Psoas muscle (tissue), 8 donors: ENCODE measurements around the gene RNASEH2B. TPM values are rescaled to one million over a fixed set of nuclear protein-coding genes. Genes with fewer than 3 reads are reported as not detected.

ENCODE experiments used
- ATAC-seq, 4 donors: fragments of 200-7000 bp; cut with Tn5 transposase; one replicate each; pipeline ENCODE4 v1.9.1; 2020; ENCODE audit warnings: moderate library complexity in 3 of 4, mild to moderate bottlenecking in 2 of 4
- DNase-seq, 2 donors: peaks; one replicate each; pipeline ENCODE4 v3.0.0-alpha.2; 2020
- H3K27ac ChIP-seq: fragments of 200-600 bp; one replicate; pipeline ENCODE4 v1.8.0; 2022
- H3K27me3 ChIP-seq, 3 donors: fragments of 200-600 bp in 1 of 3; one replicate each; pipeline versions ENCODE4 v1.6.1 to v1.8.0; 2013 to 2022; ENCODE audit warnings: low read length in 2 of 3, mild to moderate bottlenecking in 2 of 3, moderate library complexity in 1 of 3; ENCODE audit not compliant: insufficient read depth in 3 of 3
- H3K36me3 ChIP-seq, 2 donors: fragments of 200-600 bp in 1 of 2; one replicate each; pipeline versions ENCODE4 v1.6.1 to v1.8.0; 2013 to 2022; ENCODE audit warnings: low read depth in 1 of 2, mild to moderate bottlenecking in 1 of 2, moderate library complexity in 1 of 2; ENCODE audit not compliant: insufficient read depth in 1 of 2
- H3K4me1 ChIP-seq: fragments of 200-600 bp; one replicate; pipeline ENCODE4 v1.8.0; 2022
- H3K4me3 ChIP-seq: fragments of 200-600 bp; one replicate; pipeline ENCODE4 v1.8.0; 2022; ENCODE audit warnings: mild to moderate bottlenecking
- H3K9me3 ChIP-seq: fragments of 200-600 bp; one replicate; pipeline ENCODE4 v1.8.0; 2022
- WGBS, 3 donors: extraction: QIAGEN DNeasy Blood & Tissue Kit; methylation state at CpG; one replicate each; pipeline versions ENCODE4 v1.1.6 to v1.1.7; 2013; 5-methylcytosine and 5-hydroxymethylcytosine counted together
- intact Hi-C, 2 donors: fragments of 100-400 bp; cut with DNase I; formaldehyde crosslinking; loops; one replicate each; pipeline versions ENCODE4 v1.11.0 to v1.14.2; 2022
- long read RNA-seq, 2 donors: library from polyadenylated mRNA; unstranded; transcript quantifications; one replicate each; pipeline ENCODE4 v2.0.0, GENCODE V29; 2021
- polyA plus RNA-seq, 3 donors: library from polyadenylated mRNA; stranded (reverse); fragments of 200-250 nt; gene quantifications; one replicate each; pipeline ENCODE4 v1.2.3, GENCODE V29; 2013
- total RNA-seq, 4 donors: library from RNA; stranded (reverse); fragmentation: NEBNext Ultra II Directional in 2 of 4; extraction: Animal tissue kit (Norgen Biotek cat#: 25700) in 2 of 4; gene quantifications; one replicate each; pipeline versions ENCODE4 v1.2.1 to v1.2.4, GENCODE V29; 2021 to 2023
- TF ChIP-seq, protein P1 (sequence below): fragments of 200-600 bp; IDR thresholded peaks from one replicate; pipeline ENCODE4 v1.8.0; 2022; ENCODE audit warnings: antibody characterized with exemption
- donor health status: healthy with polysubstance abuse.
- donor health status: DM: no; HTN: no; CAD: no; lungs with moderate emphysema.
- donor health status: Bipolar disorder and iron deficiency.
- donor health status: healthy.
- donor health status: DM: yes; HTN: yes; CAD: no.
- donor health status: DM: no; HTN: no; CAD: no.
- donor health status: DM: no; HTN: no; CAD: no.
- donor health status: DM: yes; HTN: yes; CAD: no.

RNASEH2B gene, protein sequence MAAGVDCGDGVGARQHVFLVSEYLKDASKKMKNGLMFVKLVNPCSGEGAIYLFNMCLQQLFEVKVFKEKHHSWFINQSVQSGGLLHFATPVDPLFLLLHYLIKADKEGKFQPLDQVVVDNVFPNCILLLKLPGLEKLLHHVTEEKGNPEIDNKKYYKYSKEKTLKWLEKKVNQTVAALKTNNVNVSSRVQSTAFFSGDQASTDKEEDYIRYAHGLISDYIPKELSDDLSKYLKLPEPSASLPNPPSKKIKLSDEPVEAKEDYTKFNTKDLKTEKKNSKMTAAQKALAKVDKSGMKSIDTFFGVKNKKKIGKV
- 10 to 100 TPM; 10.6 to 20.7 (median 17.1) TPM for total RNA-seq
- 10 to 100 TPM; 10.7 to 18.3 (median 11.6) TPM for polyA plus RNA-seq
- long read RNA-seq, donor 1, partial matches to known transcripts: 0 of 5 reads
- long read RNA-seq, donor 1, other reads (novel, unspliced or antisense): 2 of 5 reads
- long read RNA-seq, donor 2, transcript RNASEH2B-201 (11 exons, 1,629 nt): major isoform, 5 of 7 reads
- long read RNA-seq, donor 2, partial matches to known transcripts: 0 of 7 reads
- long read RNA-seq, donor 2, other reads (novel, unspliced or antisense): 1 of 7 reads

DNA sequence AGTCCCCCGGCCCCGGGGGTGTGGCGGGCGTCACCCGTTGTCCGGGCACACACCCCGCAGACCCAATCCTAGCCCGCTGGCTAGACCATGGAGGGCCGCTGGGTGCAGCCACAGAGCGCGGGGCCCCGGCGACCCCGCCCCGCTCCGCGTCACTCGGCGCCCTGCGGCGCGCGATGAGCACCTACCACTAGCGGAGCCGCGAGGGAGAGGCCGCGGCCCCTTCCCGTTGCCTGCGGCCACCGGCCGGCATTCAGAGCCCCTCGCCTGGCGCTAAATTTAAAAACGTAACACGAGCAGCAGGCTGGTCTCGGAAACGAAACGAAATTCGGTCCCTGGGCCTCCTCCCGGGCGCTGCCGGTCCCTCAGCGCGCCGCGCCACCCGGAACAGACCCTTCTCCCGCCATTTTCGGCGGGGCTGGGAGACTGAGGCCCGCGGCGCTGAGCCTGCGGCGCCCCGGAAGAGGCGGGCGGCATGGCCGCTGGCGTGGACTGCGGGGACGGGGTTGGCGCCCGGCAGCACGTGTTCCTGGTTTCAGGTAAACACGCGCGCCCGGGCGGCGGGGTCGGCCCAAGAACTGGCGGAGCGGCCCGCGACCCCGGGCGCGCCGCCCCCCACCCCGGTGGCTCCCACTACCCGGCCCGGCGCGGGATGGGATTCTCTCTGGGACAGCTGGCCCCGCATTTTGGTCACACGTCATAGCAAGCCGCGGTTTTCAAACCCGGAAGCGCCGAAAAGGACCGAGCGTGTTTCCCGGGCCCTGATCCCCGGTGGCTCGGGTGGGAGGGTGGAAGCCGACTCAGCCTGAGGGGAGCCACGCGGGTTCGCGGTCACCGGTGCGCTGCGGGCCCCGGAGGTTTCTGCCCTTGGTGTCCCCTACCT lies at the start of gene RNASEH2B:
Gene RNASEH2B, plus strand, starts transcription at position 187 of the 880 bp plus-strand sequence. Its CDS starts 286 bp downstream, at position 473.
- WGBS, 3 donors: 0% methylated on average over 101 to 107 of the region's 107 CpGs
- no peaks in the 10 kb centered on the region for H3K27me3 ChIP-seq
- intact Hi-C loops: loop anchor here (5.0 to 10.0 kb wide), 4 partner anchors 373 to 973 kb away; partner anchors contain the start of gene SPRYD7 (in 1 of the 2)
- TF ChIP-seq, protein P1, sequence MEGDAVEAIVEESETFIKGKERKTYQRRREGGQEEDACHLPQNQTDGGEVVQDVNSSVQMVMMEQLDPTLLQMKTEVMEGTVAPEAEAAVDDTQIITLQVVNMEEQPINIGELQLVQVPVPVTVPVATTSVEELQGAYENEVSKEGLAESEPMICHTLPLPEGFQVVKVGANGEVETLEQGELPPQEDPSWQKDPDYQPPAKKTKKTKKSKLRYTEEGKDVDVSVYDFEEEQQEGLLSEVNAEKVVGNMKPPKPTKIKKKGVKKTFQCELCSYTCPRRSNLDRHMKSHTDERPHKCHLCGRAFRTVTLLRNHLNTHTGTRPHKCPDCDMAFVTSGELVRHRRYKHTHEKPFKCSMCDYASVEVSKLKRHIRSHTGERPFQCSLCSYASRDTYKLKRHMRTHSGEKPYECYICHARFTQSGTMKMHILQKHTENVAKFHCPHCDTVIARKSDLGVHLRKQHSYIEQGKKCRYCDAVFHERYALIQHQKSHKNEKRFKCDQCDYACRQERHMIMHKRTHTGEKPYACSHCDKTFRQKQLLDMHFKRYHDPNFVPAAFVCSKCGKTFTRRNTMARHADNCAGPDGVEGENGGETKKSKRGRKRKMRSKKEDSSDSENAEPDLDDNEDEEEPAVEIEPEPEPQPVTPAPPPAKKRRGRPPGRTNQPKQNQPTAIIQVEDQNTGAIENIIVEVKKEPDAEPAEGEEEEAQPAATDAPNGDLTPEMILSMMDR: peak; percentile 4
- DNase-seq (peak; percentile 73 to 80), ATAC-seq (peak; percentile 87 to 90 (median 88))
- no peaks in the 10 kb centered on the region for H3K4me1 ChIP-seq
- H3K4me3 ChIP-seq: peak within 1 kb of the TSS; percentile 76
- H3K9me3 ChIP-seq: no peaks in the 10 kb centered on the region
- no peaks in the 10 kb centered on the region for H3K36me3 ChIP-seq
- H3K27ac ChIP-seq: peak within 1 kb of the TSS; percentile 81

DNA sequence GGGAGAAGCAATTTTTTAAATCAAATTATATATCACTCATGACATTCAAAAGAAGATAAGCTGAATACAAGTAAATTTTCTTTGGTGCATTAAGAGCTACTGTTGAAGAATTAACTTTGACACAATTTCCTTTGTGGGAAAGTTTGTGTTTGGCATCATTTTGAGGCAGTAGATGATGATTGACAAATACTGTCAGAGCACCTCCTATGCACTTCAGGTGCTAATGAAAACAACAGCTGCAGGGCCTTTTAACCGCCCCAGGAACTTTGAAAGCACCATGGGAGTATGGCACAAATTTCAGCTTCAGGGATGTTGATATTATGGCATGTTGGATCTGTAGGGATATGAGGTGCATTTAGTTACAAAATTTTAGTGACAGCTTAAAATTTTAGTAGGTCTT lies 45.1 kb upstream of the RNASEH2B start:
- no peak overlapping the region for H3K27ac ChIP-seq
- intact Hi-C loops: no loop called here
- WGBS, 3 donors: 70 to 91% (median 79%) methylated on average over 1 of the region's 1 CpG
- H3K9me3 ChIP-seq: peaks cover 6% of the 10 kb centered on the region
- ATAC-seq (no peak), DNase-seq (no peak)
- no peaks in the 10 kb centered on the region for H3K4me1 ChIP-seq
- H3K4me3 ChIP-seq: no peak overlapping the region
- H3K36me3 ChIP-seq: no peaks in the 10 kb centered on the region
- H3K27me3 ChIP-seq: no peaks in the 10 kb centered on the region
- TF ChIP-seq, protein P1: no peak

DNA sequence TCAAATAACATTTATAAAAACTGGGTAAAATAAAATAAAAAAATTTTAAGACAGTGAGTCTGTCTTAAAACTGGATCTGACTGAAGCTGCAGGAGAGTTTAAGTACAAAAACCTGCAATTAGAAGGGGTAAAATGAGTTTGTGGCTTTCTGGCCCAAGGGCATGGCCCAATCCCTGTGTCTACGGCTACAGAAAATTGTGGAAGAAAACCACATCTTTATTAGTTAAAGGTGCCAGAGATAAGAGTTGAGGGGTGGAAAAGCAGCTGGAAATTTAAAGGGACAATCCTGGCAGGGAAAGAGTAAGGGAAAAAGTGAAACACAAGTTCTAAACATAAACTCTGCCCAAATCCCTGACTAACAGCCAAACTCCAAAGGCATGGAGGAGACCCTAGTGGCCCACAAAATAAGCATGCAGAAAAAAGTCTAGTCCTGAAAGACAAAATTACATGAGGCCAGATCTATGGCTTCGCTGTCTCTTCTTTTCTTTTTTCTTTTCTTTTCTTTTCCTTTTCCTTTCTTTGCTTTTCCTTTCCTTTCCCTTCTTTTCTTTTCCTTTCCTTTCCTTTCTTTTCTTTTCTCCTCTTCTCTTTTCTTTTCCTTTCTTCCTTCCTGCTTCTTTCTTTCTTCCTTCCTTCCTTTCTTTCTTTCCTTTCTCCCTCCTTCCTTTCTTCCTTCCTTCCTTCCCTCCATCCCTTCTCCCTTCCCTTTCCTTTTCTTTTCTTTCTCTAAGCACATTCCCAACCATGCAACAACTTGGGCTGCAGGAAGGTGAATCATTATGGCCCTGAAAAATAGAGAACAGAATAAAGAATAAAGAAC lies 42.6 kb upstream of the RNASEH2B start:
- ATAC-seq: no peak
- no peaks in the 10 kb centered on the region for H3K27me3 ChIP-seq
- no peak overlapping the region for H3K27ac ChIP-seq
- TF ChIP-seq, protein P1: no peak
- 78 to 86% (median 83%) methylated on average over 2 of the region's 2 CpGs for WGBS, 3 donors
- no peaks in the 10 kb centered on the region for H3K4me1 ChIP-seq
- no peak overlapping the region for H3K4me3 ChIP-seq
- intact Hi-C loops: no loop called here
- no peak for DNase-seq
- H3K9me3 ChIP-seq: no peaks in the 10 kb centered on the region
- no peaks in the 10 kb centered on the region for H3K36me3 ChIP-seq

DNA sequence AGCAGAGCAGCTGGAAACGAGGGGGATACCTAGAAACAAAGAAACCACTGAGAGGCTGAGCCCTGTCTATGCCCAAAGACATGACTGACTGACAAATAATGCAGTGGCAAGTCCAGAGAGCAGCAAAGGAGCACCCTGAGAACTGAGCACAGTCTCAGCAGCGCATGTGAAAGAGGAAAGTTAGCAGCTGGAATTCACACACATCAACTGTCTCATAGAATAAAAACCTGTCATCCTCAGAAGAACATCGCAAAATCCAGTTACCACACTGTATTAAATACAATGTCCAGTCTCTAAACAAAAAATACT lies 42.0 kb upstream of the RNASEH2B start:
- TF ChIP-seq, protein P1: no peak
- H3K4me3 ChIP-seq: no peak overlapping the region
- no peak overlapping the region for H3K27ac ChIP-seq
- intact Hi-C loops: no loop called here
- no peaks in the 10 kb centered on the region for H3K9me3 ChIP-seq
- WGBS, 3 donors: 58 to 69% (median 65%) methylated on average over 3 of the region's 3 CpGs
- no peaks in the 10 kb centered on the region for H3K4me1 ChIP-seq
- no peaks in the 10 kb centered on the region for H3K36me3 ChIP-seq
- no peaks in the 10 kb centered on the region for H3K27me3 ChIP-seq
- ATAC-seq: no peak
- DNase-seq: no peak
